CD14-positive monocyte (primary cell): ENCODE measurements around the gene WIPF3. TPM values are rescaled to one million over a fixed set of nuclear protein-coding genes. Genes with fewer than 3 reads are reported as not detected.

Source experiments
- DNase-seq, 3 donors: peaks; one replicate each; pipeline ENCODE4 v3.0.0-alpha.2; 2011 to 2022
- H2AFZ ChIP-seq: 2 replicates; pipeline ENCODE4 v1.6.0; 2012; ENCODE audit warnings: mild to moderate bottlenecking, low read depth, low read length, inconsistent platforms; ENCODE audit not compliant: insufficient read depth, poor library complexity, severe bottlenecking
- H3K27ac ChIP-seq, 2 donors: 1 replicate in 1 of 2; 2 replicates in 1 of 2; pipeline ENCODE4 v1.5.1; 2012 to 2013; ENCODE audit warnings: low read length in 2 of 2, control low read depth in 1 of 2, inconsistent platforms in 1 of 2, low read depth in 1 of 2, mild to moderate bottlenecking in 1 of 2
- H3K27me3 ChIP-seq, 2 donors: one replicate each; pipeline versions ENCODE4 v1.6.0 to v1.6.1; 2011 to 2013; ENCODE audit warnings: low read length in 2 of 2; ENCODE audit not compliant: control insufficient read depth in 2 of 2, insufficient read depth in 2 of 2
- H3K36me3 ChIP-seq, 2 donors: replicated peaks in 1 of 2; 1 replicate in 1 of 2; 2 replicates in 1 of 2; pipeline versions ENCODE4 v1.5.1 to v1.6.1; 2012 to 2013; ENCODE audit warnings: low read length in 2 of 2, control low read depth in 1 of 2, inconsistent platforms in 1 of 2, mild to moderate bottlenecking in 1 of 2; ENCODE audit not compliant: insufficient read depth in 2 of 2, control insufficient read depth in 1 of 2
- H3K4me1 ChIP-seq, 2 donors: 1 replicate in 1 of 2; 2 replicates in 1 of 2; pipeline versions ENCODE4 v1.5.1 to v1.6.1; 2012 to 2013; ENCODE audit warnings: low read length in 2 of 2, control low read depth in 1 of 2, inconsistent platforms in 1 of 2, mild to moderate bottlenecking in 1 of 2, moderate library complexity in 1 of 2; ENCODE audit not compliant: insufficient read depth in 2 of 2, control insufficient read depth in 1 of 2
- H3K4me2 ChIP-seq: replicated peaks from 2 replicates; pipeline ENCODE3; 2012; ENCODE audit warnings: low read length, moderate library complexity, mild to moderate bottlenecking; ENCODE audit not compliant: poor library complexity, severe bottlenecking; ENCODE audit errors: extremely low read depth
- H3K4me3 ChIP-seq, 3 experiments: fragments of 200-600 bp in 1 of 3; sonication (generic) in 1 of 3; replicated peaks in 1 of 3; 1 replicate in 2 of 3; 2 replicates in 1 of 3; pipeline ENCODE4 v1.5.1; 2011 to 2013; ENCODE audit warnings: low read length in 3 of 3, mild to moderate bottlenecking in 3 of 3, control low read depth in 2 of 3, low read depth in 2 of 3, inconsistent platforms in 1 of 3, moderate library complexity in 1 of 3
- H3K79me2 ChIP-seq: 2 replicates; pipeline ENCODE4 v1.6.0; 2012; ENCODE audit warnings: mild to moderate bottlenecking, control low read depth, inconsistent platforms, low read length, moderate library complexity; ENCODE audit not compliant: insufficient read depth
- H3K9ac ChIP-seq: 2 replicates; pipeline ENCODE4 v1.6.0; 2017; ENCODE audit warnings: low read length, mild to moderate bottlenecking; ENCODE audit not compliant: insufficient read depth, poor library complexity, severe bottlenecking
- H3K9me3 ChIP-seq, 2 donors: replicated peaks in 1 of 2; 1 replicate in 1 of 2; 2 replicates in 1 of 2; pipeline versions ENCODE4 v1.5.1 to v1.6.1; 2012 to 2013; ENCODE audit warnings: low read length in 2 of 2, control low read depth in 1 of 2; ENCODE audit not compliant: control insufficient read depth in 1 of 2, insufficient read depth in 1 of 2
- H4K20me1 ChIP-seq: 2 replicates; pipeline ENCODE4 v1.6.0; 2012; ENCODE audit warnings: mild to moderate bottlenecking, low read length, control low read depth, moderate library complexity; ENCODE audit not compliant: insufficient read depth
- H3K27ac Mint-ChIP-seq, 7 donors: one replicate each; pipeline ENCODE4 v1.8.0; 2020; ENCODE audit warnings: mild to moderate bottlenecking in 7 of 7, mixed read lengths in 7 of 7, moderate library complexity in 6 of 7, inconsistent platforms in 2 of 7
- H3K27me3 Mint-ChIP-seq, 3 donors: one replicate each; pipeline ENCODE4 v1.8.0; 2021 to 2022; ENCODE audit warnings: low read depth in 3 of 3, mild to moderate bottlenecking in 3 of 3, mixed read lengths in 3 of 3, moderate library complexity in 3 of 3, inconsistent platforms in 1 of 3
- H3K36me3 Mint-ChIP-seq, 2 donors: one replicate each; pipeline ENCODE4 v1.8.0; 2020; ENCODE audit warnings: mixed read lengths in 2 of 2, inconsistent platforms in 1 of 2, mild to moderate bottlenecking in 1 of 2
- H3K4me1 Mint-ChIP-seq: one replicate; pipeline ENCODE4 v1.8.0; 2020; ENCODE audit warnings: mild to moderate bottlenecking, mixed read lengths
- H3K4me3 Mint-ChIP-seq, 2 donors: one replicate each; pipeline ENCODE4 v1.8.0; 2020; ENCODE audit warnings: mild to moderate bottlenecking in 2 of 2, mixed read lengths in 2 of 2, moderate library complexity in 1 of 2
- H3K9me3 Mint-ChIP-seq, 7 donors: one replicate each; pipeline ENCODE4 v1.8.0; 2020 to 2022; ENCODE audit warnings: mixed read lengths in 7 of 7, mild to moderate bottlenecking in 6 of 7, moderate library complexity in 6 of 7, inconsistent platforms in 2 of 7
- CTCF ChIP-seq: fragments of 200-600 bp; IDR thresholded peaks from one replicate; pipeline ENCODE4 v1.8.0; 2022; ENCODE audit warnings: antibody characterized with exemption, mild to moderate bottlenecking
- whole genome bisulfite sequencing: methylation state at CpG from one replicate; pipeline ENCODE4 v1.1.5; 2013; ENCODE audit warnings: missing lambda C conversion rate; ENCODE audit not compliant: insufficient coverage; 5-methylcytosine and 5-hydroxymethylcytosine counted together
- intact Hi-C, 2 donors: fragments of 100-400 bp; cut with micrococcal nuclease; formaldehyde crosslinking; loops; one replicate each; pipeline versions ENCODE4 v1.15.0 to v1.15.1; 2023
- polyA plus RNA-seq, 3 donors: library from polyadenylated mRNA; depleted of rRNA in 1 of 3; unstranded in 2 of 3; stranded (reverse) in 1 of 3; fragments of 300-500 nt in 2 of 3; fragments of >200 nt in 1 of 3; fragmentation: Illumina TruSeq in 2 of 3; gene quantifications; 1 replicate in 2 of 3; 2 replicates in 1 of 3; pipeline ENCODE4 v1.2.3, GENCODE V29; 2012 to 2021

The WIPF3 gene
- polyA plus RNA-seq, 3 donors, result not detected

- Histone ChIP-seq H3K79me2 (no peaks in the 10 kb centered on the region), H3K4me3 (no peak overlapping the region), H3K4me1 (peaks cover 0 to 4% of the 10 kb centered on the region in 2 donors), H3K36me3 (no peaks in the 10 kb centered on the region), H4K20me1 (no peaks in the 10 kb centered on the region), H2AFZ (no peak overlapping the region), H3K9me3 (no peaks in the 10 kb centered on the region), H3K27me3 (no peaks in the 10 kb centered on the region), H3K9ac (no peak overlapping the region), H3K27ac (no peak overlapping the region), H3K4me2 (no peak overlapping the region)
- H3K27me3 Mint-ChIP-seq, result peaks cover 0 to 8% (median 0%) of the 10 kb centered on the region in 3 donors
- H3K36me3 Mint-ChIP-seq, result no peaks in the 10 kb centered on the region
- H3K4me3 Mint-ChIP-seq, result no peak overlapping the region
- no peak overlapping the region for H3K27ac Mint-ChIP-seq
- no peaks in the 10 kb centered on the region for H3K9me3 Mint-ChIP-seq
- no peak for TF ChIP-seq CTCF
- no peak for DNase-seq
- intact Hi-C loops, result no loop called here
- 0% methylated on average over 1 of the region's 5 CpGs for WGBS
- H3K4me1 Mint-ChIP-seq, result peaks cover 20% of the 10 kb centered on the region
Observed at GRCh38 chr7:29871787-29872398, 65.6 kb downstream of the WIPF3 start.

DNA sequence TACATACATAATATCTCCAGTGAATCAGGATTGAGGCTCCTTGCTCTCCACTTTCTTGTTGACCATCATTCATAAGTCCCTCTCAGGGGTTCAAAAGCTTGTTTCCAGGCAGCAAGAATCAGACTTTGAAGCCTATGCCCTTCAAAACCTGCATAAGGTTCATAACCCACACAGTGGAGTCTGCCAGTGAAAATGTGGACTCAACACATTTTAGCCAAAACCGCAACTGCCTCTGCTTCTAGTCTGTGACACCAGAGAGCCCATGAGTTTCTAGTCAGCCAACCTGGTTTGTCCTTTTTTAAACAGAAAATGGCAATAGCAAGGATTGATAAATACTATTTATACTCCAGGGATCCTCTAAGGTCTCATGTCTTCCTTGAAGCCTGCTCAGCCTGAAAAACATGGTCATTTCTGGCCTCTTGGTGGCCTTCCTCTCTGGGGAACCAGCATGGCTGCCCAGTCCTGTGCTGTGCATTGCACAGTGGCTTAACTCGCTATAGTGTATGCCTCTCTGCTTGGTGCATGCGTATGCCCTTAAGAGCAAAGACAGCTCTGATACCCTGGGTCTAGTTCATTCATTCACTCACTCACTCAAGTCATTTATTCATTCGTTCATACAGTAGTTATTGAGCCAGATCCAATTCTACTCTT is 67.5 kb downstream of the WIPF3 start:
- Histone ChIP-seq H3K9me3 (no peaks in the 10 kb centered on the region), H3K79me2 (no peaks in the 10 kb centered on the region), H3K9ac (no peak overlapping the region), H2AFZ (no peak overlapping the region), H3K36me3 (no peaks in the 10 kb centered on the region), H3K27ac (no peak overlapping the region), H3K27me3 (no peaks in the 10 kb centered on the region), H4K20me1 (no peaks in the 10 kb centered on the region), H3K4me1 (no peaks in the 10 kb centered on the region), H3K4me3 (no peak overlapping the region), H3K4me2 (no peak overlapping the region)
- Mint-ChIP-seq H3K9me3 (no peaks in the 10 kb centered on the region), H3K36me3 (no peaks in the 10 kb centered on the region), H3K4me3 (no peak overlapping the region), H3K27me3 (peaks cover 0 to 8% (median 0%) of the 10 kb centered on the region in 3 donors), H3K27ac (no peak overlapping the region), H3K4me1 (peaks cover 18% of the 10 kb centered on the region)
- no peak for TF ChIP-seq CTCF
- 95% methylated on average over 4 of the region's 4 CpGs for WGBS
- intact Hi-C loops, result no loop called here
- no peak for DNase-seq
